GM12878 (cell line): ENCODE results near the gene BCAS3. TPM values are rescaled to one million over a fixed set of nuclear protein-coding genes. Genes with fewer than 3 reads are reported as not detected.
A peak's percentile ranks its signal among the peaks of the same experiment; 100 is the strongest.

Experiments used
- BRCA1 ChIP-seq: IDR thresholded peaks from 2 replicates; pipeline ENCODE4 v1.6.1; 2011; ENCODE audit warnings: low read depth, low read length, improper control_type of control experiment
- DPF2 ChIP-seq: fragments of 450-650 bp; IDR thresholded peaks from 2 replicates; pipeline ENCODE4 v1.6.1; 2017; ENCODE audit warnings: mild to moderate bottlenecking
- E2F4 ChIP-seq: IDR thresholded peaks from 2 replicates; pipeline ENCODE4 v1.6.1; 2012; ENCODE audit warnings: low read depth, low read length, improper control_type of control experiment
- FOXM1 ChIP-seq: IDR thresholded peaks from 2 replicates; pipeline ENCODE4 v1.6.1; 2012; ENCODE audit warnings: low read depth, mild to moderate bottlenecking, inconsistent platforms, low read length, moderate library complexity
- GABPA ChIP-seq: IDR thresholded peaks from 2 replicates; pipeline ENCODE4 v1.6.1; 2014; ENCODE audit warnings: antibody characterized with exemption, low read depth, mild to moderate bottlenecking, inconsistent platforms
- HDAC2 ChIP-seq: fragments of 200-600 bp; sonication (generic); IDR thresholded peaks from 2 replicates; pipeline ENCODE4 v1.6.1; 2017
- MLLT1 ChIP-seq: fragments of 450-650 bp; IDR thresholded peaks from 2 replicates; pipeline ENCODE4 v1.6.1; 2016; ENCODE audit warnings: mild to moderate bottlenecking
- NKRF ChIP-seq: fragments of 450-650 bp; conservative IDR thresholded peaks from 2 replicates; pipeline ENCODE4 v1.6.1; 2017; ENCODE audit warnings: mild to moderate bottlenecking, moderate library complexity
- PAX5 ChIP-seq: IDR thresholded peaks from 2 replicates; pipeline ENCODE4 v1.6.1; 2011; ENCODE audit warnings: low read depth, low read length, borderline replicate concordance
- SMARCA5 ChIP-seq: fragments of 450-650 bp; IDR thresholded peaks from 2 replicates; pipeline ENCODE4 v1.6.1; 2017; ENCODE audit warnings: mild to moderate bottlenecking
- TAF1 ChIP-seq: IDR thresholded peaks from 2 replicates; pipeline ENCODE4 v1.6.1; 2011; ENCODE audit warnings: mild to moderate bottlenecking, low read depth, low read length, borderline replicate concordance
- YY1 ChIP-seq: IDR thresholded peaks from 2 replicates; pipeline ENCODE4 v1.6.1; 2011; ENCODE audit warnings: low read depth, mild to moderate bottlenecking, low read length
- ZNF207 ChIP-seq: fragments of 450-650 bp; IDR thresholded peaks from 2 replicates; pipeline ENCODE4 v1.6.1; 2014; ENCODE audit warnings: antibody characterized with exemption, mild to moderate bottlenecking, borderline replicate concordance
- ZNF217 ChIP-seq: fragments of 450-650 bp; IDR thresholded peaks from 2 replicates; pipeline ENCODE4 v1.6.1; 2017; ENCODE audit warnings: antibody characterized with exemption, mild to moderate bottlenecking
- ZNF622 ChIP-seq: fragments of 450-650 bp; IDR thresholded peaks from 2 replicates; pipeline ENCODE4 v1.6.1; 2017; ENCODE audit warnings: mild to moderate bottlenecking, inconsistent platforms
- polyA plus RNA-seq, 11 experiments: library from polyadenylated mRNA; depleted of rRNA in 4 of 11; unstranded in 6 of 11; stranded (reverse) in 5 of 11; fragments of >200 nt; fragmentation: Nextera tagmentation in 4 of 11; fragmentation: Illumina TruSeq in 1 of 11; extraction: Ambion mirVana in 4 of 11; extraction: Trizol in 1 of 11; gene quantifications; 1 replicate in 1 of 11; 2 replicates in 10 of 11; pipeline versions ENCODE4 v1.2.1 to v1.2.3, GENCODE V29; 2011 to 2016; ENCODE audit warnings: inconsistent platforms in 2 of 11, missing spikeins in 2 of 11, low read depth in 1 of 11
- total RNA-seq, 4 experiments: library from RNA; depleted of rRNA in 3 of 4; stranded (reverse); fragments of >200 nt in 3 of 4; fragmentation: Illumina TruSeq in 1 of 4; extraction: Trizol in 1 of 4; gene quantifications; 2 replicates each; pipeline versions ENCODE4 v1.2.1 to v1.2.3, GENCODE V29; 2013 to 2021
- TF ChIP-seq, protein P1 (sequence below): IDR thresholded peaks from 2 replicates; pipeline ENCODE4 v1.6.1; 2011; ENCODE audit warnings: low read depth, low read length, improper control_type of control experiment, borderline replicate concordance
- TF ChIP-seq, protein P2 (sequence below): fragments of 450-650 bp; IDR thresholded peaks from 2 replicates; pipeline ENCODE4 v1.6.1; 2017; ENCODE audit warnings: low read depth, mild to moderate bottlenecking, moderate library complexity
- TF ChIP-seq, protein P3 (sequence below): IDR thresholded peaks from 2 replicates; pipeline ENCODE4 v1.6.1; 2012; ENCODE audit warnings: low read depth, low read length, improper control_type of control experiment
- TF ChIP-seq, protein P4 (sequence below): fragments of 450-650 bp; IDR thresholded peaks from 2 replicates; pipeline ENCODE4 v1.6.1; 2017; ENCODE audit warnings: mild to moderate bottlenecking, low read depth, inconsistent platforms; ENCODE audit not compliant: poor library complexity, severe bottlenecking

BCAS3 gene
- total and polyA plus RNA-seq, 10 of the 15 experiments (the other 5 are each of a cell fraction or from before 2014, with no cell fraction given), result 2.1 to 11.0 (median 6.6) TPM

DNA sequence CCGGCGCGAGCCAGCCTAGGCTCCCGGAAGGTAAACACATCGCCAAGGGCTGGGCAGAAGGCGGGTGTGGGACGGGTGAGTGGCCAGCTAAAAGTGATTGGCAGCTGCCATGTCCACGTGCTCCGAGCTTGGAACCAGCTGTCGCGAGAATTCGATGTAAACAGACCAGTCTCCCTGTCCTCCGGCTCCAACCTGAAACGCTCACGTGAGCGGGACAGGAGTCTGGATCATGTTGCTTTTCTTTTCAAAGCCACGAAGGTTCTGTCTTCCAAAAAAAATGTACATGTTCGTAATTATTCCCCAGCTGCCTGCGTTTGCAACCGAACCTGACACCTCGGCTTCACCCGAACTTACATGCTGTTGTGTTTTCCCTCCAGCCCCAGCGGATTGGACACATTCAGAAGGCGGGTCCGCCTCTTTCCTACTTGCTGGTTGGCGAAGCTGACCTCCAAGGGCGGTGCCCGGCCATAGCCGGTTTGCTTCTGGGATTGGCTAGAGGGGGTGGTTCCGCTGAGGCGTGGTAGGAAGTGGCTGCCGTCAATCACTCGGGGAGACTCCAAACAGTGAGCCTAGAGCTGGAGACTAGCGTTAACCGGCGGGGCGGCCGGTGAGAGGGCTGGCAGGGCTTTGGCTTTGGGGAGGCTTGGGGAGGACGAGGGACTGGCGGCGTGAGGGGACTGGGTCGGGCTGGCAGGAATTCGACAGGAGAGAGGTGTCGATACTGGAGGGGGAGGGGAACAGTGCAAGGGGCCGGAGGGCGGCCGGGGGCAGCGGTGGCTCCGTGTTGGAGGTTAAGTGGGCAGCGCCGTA lies at the start of gene BCAS3 (continued):
- TF ChIP-seq MLLT1, result no peak
- peak; percentile 97 for TF ChIP-seq DPF2
- no peak for TF ChIP-seq FOXM1
- peak; percentile 86 for TF ChIP-seq GABPA
- TF ChIP-seq NKRF, result peak; percentile 99
- TF ChIP-seq, protein P1, sequence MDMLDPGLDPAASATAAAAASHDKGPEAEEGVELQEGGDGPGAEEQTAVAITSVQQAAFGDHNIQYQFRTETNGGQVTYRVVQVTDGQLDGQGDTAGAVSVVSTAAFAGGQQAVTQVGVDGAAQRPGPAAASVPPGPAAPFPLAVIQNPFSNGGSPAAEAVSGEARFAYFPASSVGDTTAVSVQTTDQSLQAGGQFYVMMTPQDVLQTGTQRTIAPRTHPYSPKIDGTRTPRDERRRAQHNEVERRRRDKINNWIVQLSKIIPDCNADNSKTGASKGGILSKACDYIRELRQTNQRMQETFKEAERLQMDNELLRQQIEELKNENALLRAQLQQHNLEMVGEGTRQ, result peak; percentile 91
- TF ChIP-seq TAF1, result peak; percentile 38; the same call in 1 of the 2 replicates
- TF ChIP-seq, protein P2, sequence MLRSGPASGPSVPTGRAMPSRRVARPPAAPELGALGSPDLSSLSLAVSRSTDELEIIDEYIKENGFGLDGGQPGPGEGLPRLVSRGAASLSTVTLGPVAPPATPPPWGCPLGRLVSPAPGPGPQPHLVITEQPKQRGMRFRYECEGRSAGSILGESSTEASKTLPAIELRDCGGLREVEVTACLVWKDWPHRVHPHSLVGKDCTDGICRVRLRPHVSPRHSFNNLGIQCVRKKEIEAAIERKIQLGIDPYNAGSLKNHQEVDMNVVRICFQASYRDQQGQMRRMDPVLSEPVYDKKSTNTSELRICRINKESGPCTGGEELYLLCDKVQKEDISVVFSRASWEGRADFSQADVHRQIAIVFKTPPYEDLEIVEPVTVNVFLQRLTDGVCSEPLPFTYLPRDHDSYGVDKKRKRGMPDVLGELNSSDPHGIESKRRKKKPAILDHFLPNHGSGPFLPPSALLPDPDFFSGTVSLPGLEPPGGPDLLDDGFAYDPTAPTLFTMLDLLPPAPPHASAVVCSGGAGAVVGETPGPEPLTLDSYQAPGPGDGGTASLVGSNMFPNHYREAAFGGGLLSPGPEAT, result peak; percentile 82
- no peak; the same call in 1 of the 2 replicates for TF ChIP-seq HDAC2
- TF ChIP-seq E2F4, result 0 out of 2 replicates have a peak, but pooled peaks have one; percentile 24
- TF ChIP-seq SMARCA5, result no peak
- TF ChIP-seq ZNF622, result peak; percentile 72
- TF ChIP-seq, protein P3, sequence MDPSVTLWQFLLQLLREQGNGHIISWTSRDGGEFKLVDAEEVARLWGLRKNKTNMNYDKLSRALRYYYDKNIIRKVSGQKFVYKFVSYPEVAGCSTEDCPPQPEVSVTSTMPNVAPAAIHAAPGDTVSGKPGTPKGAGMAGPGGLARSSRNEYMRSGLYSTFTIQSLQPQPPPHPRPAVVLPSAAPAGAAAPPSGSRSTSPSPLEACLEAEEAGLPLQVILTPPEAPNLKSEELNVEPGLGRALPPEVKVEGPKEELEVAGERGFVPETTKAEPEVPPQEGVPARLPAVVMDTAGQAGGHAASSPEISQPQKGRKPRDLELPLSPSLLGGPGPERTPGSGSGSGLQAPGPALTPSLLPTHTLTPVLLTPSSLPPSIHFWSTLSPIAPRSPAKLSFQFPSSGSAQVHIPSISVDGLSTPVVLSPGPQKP, result no peak
- peak; percentile 58; the same call in 1 of the 2 replicates for TF ChIP-seq PAX5
- TF ChIP-seq YY1, result peak; percentile 48; the same call in 1 of the 2 replicates
- TF ChIP-seq ZNF217, result no peak
- TF ChIP-seq, protein P4, sequence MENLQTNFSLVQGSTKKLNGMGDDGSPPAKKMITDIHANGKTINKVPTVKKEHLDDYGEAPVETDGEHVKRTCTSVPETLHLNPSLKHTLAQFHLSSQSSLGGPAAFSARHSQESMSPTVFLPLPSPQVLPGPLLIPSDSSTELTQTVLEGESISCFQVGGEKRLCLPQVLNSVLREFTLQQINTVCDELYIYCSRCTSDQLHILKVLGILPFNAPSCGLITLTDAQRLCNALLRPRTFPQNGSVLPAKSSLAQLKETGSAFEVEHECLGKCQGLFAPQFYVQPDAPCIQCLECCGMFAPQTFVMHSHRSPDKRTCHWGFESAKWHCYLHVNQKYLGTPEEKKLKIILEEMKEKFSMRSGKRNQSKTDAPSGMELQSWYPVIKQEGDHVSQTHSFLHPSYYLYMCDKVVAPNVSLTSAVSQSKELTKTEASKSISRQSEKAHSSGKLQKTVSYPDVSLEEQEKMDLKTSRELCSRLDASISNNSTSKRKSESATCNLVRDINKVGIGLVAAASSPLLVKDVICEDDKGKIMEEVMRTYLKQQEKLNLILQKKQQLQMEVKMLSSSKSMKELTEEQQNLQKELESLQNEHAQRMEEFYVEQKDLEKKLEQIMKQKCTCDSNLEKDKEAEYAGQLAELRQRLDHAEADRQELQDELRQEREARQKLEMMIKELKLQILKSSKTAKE, result peak; percentile 66
- peak; percentile 81 for TF ChIP-seq BRCA1
- peak; percentile 69; the same call in 1 of the 2 replicates for TF ChIP-seq ZNF207
